Frontal cortex (tissue), 4 donors: ENCODE data around the gene MCTP1. TPM values are rescaled to one million over a fixed set of nuclear protein-coding genes. Genes with fewer than 3 reads are reported as not detected.

Source experiments
- DNase-seq, 2 donors: peaks; one replicate each; pipeline ENCODE4 v3.0.0; 2012; ENCODE audit warnings: low spot score in 2 of 2
- FAIRE-seq: peaks from 2 replicates; lab custom pipeline; 2012; peaks lifted over from hg19 to GRCh38; lab: Jason Lieb, UNC
- total RNA-seq: library from RNA; depleted of rRNA; stranded (reverse); fragments of >200 nt; gene quantifications from one replicate; pipeline ENCODE4 v1.2.3, GENCODE V29; 2014
- donor health status: control.
- donor health status: control.
- donor health status: control.

The MCTP1 gene
- total RNA-seq, 1 donor from 2014 or later: 48.5 TPM

DNA sequence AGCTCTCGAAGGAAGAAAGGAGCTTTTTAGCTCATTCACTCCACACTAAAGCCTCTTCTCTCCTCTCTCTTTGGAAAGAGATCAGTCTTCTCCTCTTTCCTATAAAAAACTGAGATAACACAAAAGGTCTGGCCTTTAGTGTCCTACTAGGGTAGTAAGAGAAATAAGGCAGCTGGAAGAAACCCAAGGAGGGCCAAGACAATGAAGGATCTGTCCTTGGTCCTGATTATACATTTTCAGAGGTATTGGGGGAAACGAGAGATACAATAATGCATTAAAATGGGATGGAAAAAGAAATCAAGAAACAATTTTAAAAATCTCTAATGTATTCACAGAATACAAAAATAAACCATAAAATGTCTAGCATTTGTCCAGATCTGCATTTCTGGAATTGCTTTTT, 482.4 kb downstream of the MCTP1 start:
- DNase-seq (no peak), FAIRE-seq (no peak)

DNA sequence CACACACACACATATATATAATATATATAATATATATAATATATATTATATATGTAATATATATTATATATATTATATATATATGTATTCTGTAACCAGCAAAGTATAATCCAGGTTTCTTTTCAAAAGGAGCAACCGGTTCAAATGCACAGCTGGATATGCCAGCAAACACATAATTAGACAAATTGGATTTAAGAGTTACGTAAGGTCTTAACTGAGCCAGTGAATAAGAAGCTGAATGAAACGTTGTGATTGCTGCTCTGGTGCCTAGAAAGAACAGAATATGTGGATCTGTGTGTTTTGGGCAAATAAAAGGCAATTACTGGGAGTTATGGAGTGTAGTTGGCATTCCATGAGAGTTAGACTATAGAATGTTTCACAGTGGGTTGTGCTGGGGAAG, 488.3 kb downstream of the MCTP1 start:
- DNase-seq (no peak), FAIRE-seq (peak; percentile 8)

DNA sequence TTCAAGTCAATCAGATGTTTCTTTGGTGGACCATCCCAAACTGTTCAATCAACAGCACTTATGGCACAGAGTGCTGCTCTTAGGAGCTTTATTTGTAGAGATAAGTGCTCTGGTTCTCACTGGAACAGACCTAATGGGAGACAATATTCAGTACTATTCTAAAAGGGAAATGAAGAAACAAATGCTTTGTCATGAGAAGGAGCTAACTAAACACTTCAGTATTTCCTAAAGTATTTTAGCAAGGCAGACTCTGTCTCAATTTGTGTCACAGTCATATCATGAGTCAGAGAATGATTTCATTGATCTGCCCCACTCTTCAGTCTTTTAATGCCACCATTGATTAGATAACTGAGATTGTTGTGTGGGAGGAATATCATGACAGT, 491.1 kb downstream of the MCTP1 start:
- FAIRE-seq (no peak), DNase-seq (no peak)

DNA sequence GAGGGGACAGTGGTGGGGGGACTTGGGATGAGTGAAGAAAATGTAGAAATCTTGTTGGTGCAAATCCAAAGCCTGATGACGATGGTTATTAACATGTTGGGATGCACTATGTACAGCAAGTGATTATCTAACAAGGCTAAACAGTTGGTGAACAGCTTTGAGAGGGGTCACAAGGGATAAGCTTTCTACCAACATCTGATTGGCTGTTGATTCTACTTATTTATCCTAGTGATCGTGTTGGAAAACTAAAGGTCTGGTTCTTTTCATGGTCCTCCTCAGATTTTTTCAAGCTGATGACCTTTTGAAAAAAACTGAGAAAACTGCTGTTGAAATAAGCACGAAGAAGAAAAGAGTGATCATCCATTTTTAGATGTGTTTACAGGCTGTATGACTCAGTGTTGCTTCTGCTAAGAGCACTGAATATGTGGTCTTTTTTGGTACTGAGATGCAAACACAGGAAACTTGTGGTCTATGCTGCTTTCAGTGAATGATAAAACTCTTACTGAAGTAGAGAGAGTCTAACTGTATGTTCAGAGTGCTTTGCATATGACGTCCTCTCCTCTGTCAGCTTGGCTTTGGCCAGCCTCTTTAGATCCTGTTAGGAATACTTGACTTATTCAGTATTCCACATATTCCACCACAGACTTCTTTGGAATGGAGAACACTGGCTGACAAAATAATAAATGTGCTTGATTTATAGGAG, 491.6 kb downstream of the MCTP1 start:
- DNase-seq (no peak), FAIRE-seq (no peak)

DNA sequence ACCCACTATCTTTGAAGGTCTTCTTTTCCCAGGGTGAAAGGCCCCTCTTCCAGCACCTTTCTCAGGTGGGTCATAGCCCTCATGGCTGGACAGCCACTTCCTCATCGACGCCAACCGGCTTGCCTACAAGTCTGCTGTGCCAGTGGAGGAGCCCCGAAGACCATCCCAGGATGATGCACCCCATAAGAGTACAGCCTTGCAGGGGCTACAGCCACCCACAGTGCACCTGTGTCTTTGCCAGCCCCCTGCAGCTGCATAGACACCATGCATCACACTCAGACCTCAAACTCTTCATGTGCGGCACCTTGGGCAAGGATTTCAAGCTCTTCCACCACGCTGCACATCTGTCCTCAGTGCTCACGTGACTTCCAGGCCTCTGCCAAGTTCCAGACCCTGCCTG, 493.1 kb downstream of the MCTP1 start:
- DNase-seq (no peak), FAIRE-seq (no peak)

DNA sequence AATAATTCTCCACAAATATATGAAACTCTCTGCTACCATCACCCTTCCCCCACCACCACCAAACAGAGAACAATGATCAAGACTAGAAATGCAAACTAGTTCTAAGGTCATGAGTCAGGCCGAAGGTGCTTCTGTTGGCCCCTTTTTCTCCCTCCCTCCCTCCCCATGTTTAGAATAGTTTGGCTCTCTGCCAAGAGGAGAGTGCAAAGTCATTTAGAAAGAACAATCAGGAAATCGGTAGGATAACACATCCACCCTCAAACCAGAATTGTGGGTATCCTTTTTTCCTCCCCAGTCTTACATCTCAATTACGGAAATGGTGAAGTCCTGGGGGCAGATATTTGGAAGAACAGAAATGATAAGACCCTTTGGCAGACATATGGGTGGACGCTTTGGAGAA, 496.4 kb downstream of the MCTP1 start:
- FAIRE-seq (no peak), DNase-seq (no peak)

DNA sequence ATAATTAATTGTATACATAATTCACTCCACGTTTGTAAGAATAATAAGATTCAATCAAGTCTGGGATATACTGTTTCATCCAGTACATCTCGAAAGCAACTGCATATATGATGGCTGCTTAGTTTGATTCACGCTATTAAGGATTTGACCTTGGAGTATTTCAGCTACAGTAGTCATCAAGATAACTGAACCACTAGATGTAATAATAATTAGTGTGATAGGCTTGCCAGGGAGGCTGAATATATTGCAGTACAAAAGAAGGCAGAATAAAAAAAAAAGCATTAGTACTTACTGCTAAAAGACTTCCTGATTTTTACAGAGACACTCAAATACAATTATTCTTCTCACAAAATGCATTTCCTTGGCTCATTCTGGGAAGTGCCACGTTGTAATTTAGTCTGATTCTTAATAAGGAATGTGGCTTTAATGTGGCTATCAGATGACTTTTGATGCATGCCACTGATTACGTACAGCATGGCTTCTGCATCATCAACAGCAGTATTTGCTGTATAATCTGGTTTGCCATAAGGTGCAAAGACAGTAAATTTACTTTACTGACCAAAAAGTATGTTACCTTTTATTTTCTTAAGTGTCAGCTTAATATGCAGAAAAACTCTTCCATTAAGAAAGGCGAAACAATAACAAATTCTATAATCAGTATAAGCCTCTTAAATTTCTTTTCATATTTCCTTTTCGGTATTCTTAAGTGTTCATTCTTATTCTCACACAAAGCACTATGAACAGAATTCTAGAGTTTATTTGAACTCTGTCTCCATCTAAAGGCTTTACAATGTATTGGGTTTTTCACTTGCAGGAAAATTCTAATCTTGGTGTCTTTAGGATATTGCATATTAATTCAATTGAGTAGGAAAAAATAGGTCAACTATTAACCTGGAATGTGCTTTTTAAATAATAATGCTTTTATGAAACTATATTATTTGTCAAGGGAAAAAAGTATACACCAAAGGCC, 500.1 kb downstream of the MCTP1 start:
- DNase-seq: no peak

DNA sequence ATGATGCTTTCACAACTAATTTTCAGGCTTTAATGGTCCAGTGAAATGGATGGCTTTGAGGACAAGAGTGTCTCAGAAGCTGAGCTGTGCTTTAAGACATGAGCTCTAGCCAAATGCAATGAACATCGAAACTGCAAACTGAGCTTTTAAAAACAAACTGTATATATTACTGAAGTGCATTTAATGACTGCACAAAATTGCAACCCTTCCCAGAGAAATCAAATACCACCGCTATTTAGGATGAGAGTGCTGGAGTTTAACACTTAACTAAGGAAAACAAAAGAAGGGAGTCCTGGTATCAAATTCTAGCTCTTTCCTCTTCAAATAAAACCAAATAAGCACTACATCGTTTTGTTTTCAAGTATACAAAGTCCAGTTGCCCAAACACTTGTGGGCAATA, 502.5 kb downstream of the MCTP1 start:
- no peak for DNase-seq
- FAIRE-seq: no peak

More for the DNA sequence above, 500.1 kb downstream of the MCTP1 start:
- no peak for FAIRE-seq

DNA sequence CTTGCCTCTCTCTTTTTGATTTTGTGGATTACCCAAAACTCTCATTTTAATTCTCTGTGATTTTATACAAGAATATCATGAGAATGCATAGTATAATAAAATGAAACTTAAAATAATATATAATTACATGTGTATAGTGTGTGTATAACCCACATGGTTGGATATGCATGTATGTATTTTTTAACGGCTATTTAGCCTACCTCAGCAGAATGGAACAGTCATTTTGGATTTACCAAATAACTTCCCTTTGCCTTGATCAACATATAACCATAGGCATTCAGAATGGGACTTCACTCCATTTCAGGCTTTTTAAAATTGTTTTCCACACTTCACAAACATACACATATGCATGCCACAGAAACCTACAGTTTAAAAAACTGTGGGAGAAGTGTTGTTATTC, 505.2 kb downstream of the MCTP1 start:
- DNase-seq (no peak), FAIRE-seq (no peak)

DNA sequence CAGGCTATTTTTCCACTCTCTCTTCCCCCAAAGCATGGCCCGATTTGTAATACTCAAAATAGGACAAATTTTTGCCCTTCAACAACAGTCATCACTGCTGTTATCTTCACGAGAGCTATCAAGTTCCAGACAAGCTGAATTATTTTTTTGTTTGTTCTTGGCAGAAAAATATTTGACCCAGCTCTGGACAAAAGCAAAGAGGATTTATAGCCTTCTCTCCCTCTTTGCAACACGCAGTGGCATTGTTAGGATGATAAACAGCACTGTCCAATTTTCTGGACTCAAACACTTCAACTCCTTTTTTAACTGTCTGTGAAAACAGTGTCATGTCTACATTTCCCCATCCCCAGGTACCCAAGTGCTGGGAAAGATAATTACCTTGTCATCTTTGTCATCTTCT, 506.2 kb downstream of the MCTP1 start:
- DNase-seq (no peak), FAIRE-seq (no peak)

DNA sequence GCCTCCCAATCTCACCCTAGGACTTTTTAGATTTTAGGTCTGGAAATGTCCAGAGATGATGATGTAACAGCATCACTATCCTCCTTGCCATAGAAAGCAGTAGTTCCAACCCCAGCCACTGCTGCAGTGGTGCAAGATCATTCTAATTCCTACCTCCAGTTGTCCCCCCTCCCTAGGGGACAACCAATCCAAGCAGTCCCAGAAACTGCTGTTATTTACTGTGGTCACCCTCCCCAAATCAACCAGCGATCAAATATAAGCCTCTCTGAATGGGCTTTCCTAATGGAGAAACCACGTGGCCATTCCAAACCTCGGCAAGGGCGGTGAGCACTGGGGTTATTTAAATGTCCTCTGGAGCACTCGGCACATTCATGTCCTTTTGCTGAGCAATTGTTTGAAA, 506.6 kb downstream of the MCTP1 start:
- DNase-seq: no peak
- no peak for FAIRE-seq

DNA sequence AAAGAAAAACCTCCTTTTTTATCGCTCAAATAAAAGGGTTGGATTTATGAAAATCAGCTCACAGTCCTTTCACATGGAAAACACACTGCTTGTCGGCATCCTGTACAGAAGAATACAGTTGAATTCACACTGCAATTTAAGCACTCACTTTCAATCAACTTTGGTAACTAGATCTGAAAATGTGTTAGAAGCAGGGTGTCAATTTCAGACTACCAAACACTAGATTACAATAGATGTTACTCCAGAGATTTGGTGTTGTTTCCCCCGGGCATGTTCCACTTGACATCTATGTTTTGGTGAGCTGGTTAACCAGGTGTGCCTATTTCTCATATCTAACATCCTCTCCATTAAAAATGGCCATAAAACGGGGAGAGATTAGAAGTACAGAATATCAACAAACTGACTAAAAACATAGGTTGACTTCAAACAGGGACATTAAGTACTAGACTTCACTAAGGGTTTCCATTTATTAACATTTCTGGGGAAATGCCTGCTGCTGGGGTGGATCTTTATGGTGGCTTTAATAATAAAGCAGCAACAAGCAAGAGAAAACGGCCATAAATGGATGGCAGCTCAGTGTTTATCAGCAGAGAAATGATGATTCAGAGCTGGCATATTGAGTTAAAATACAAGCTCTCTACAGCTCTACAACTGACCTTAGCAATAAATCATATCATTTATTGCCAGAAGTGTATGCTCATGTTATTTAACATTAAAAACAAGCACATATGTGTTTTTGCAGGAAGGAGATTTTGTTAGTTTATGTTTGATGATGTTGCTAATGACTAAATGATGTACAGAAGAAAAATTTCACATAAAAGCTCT, 507.6 kb downstream of the MCTP1 start:
- FAIRE-seq: no peak

DNA sequence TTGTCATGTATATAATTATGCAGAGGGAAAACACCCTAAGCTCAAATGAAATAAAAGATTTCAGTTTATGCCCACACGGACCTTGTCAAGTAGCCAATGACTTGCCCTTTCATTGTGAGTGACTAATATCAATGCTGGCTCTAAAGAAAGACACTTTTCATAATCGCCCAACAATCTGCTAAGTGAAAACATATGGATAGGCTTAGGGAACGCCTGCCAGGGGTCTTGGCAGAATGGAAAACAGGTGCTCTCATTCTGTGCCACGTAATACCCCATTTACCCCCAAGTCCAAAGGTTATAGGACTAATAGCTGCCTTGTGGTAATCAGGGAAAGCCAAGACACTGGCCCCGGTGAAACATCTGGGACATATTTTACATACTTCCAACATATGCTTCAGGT, 508.7 kb downstream of the MCTP1 start:
- DNase-seq (no peak), FAIRE-seq (no peak)

More for the DNA sequence above, 507.6 kb downstream of the MCTP1 start:
- DNase-seq: no peak

DNA sequence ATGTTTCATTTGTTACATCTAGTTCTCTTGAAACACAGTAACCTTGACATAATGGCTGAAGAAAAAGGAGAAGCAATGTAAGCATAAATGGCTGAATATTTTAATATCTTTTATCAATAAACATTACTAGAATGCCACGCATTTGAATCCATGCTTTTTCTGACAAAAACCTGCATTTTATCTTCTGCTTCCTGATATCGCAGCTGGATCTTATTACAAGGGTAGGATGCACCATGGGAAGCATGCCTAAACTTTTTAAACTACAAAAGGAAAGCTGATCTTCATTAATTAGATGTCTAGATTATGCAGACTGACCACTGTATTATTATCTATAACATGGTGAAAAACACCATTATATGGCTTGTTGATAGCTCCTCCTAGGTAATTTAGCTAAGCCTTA, 509.8 kb downstream of the MCTP1 start:
- no peak for DNase-seq
- no peak for FAIRE-seq

DNA sequence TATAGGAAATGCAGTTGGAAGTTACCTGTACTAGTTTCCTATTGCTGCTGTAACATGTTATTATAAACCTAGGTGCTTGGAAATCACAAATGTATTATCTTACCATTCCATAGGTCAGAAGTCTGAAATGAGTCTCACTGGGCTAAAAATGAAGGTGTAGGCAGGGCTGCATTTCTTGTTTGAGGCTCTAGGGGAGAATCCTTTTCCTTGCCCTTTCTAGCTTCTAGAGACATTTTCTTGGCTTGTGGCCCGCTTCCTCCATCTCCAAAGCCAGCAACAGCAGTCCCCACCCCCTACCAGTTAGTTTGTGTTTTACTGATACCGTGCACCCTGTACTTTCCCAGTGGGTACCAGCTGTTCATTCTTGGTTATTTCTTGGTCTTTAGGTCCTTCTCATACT, 513.2 kb downstream of the MCTP1 start:
- no peak for FAIRE-seq
- DNase-seq: no peak

DNA sequence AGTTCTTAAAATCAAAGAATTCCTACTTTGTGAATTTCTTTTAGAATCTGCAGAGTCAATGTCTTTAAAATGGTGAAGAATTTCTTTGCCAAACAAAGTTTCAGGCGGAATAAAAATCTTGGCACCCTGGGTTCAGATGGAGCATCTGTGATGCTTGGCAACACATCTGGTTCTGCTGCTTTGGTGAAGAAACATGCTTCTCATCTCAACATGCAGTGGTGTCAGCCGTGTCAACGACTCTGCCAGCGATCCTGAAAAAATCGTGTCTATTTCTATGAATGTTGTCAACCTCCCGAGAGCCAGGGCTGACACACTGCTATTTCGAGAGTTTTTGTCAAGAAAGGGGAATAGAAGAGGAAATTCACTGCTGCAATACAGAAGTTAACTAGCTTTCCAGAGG, 514.9 kb downstream of the MCTP1 start:
- no peak for DNase-seq
- FAIRE-seq: no peak

DNA sequence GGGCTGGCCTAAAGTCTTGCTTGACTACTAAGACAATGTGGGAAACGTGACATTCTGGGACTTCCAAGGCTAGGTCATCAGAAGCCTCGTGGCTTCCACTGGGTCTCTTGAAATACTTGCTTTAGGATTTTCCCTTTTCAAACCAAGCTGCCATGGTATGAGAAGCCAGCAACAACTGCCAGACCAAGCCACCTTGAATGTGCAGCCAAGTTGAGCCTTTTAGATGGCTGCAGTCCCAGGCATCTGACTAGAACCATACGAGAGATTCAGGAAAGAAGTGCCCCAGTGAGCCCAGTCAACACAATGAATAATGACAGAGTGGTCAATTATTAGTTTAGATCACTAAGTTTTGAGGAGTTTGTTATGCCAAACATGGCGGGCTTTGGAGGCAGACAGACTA, 523.1 kb downstream of the MCTP1 start:
- DNase-seq (no peak), FAIRE-seq (no peak)

DNA sequence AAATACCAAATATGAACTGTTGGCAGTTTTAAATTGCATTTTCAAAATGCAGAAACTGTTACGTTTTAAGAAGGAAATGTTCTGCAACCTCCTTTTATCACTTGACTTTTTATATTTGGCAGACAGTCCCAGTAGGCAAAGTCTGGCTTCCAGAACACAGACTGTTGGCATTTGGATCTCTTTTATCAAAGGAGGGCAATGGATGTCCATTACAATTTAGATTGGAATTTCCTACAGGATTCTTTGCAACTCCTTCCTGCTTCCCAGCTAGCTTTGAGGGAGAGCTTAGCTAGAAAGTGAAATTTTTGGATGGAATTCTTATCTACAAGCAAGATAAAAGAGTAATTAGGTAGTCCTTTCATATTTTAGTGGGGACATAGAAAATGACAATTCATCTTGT, 523.8 kb downstream of the MCTP1 start:
- no peak for DNase-seq
- FAIRE-seq: no peak

DNA sequence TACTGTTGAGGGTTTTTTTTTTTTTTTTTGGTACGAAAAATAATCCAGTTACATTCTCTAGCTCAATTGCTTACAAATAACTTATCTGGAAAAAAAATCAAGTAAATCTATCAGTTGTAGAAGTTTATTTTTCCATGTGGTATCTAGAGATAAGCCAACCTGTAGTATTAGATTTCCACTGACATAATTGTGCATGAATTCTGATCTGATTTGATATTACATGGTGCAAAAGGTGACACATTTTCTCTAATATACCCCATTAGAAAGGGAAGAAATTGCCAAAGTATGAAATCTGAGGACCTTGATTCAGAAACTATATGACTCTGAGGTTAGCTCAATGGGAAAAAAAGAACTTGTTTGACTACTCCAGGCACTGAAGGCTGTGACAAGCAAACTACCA, 524.9 kb downstream of the MCTP1 start:
- FAIRE-seq (no peak), DNase-seq (no peak)

DNA sequence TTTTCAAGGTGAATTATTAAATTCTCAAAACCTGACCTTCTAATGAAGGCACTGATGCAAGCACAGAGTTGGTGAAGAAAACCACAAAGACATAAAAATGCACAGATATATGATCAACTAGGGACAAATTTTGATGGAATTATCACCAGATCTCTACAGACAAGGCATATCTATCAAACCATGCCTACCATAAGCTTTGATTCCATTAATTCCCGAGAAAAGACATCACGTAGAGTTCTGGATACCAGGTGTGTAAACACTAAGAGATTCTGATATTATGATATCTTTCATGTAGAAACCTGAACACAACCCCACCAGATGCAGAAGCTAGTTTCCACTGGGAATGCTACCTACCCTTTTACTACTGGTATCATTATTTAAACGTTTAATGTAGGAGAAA, 525.9 kb downstream of the MCTP1 start:
- FAIRE-seq (no peak), DNase-seq (no peak)
